Mucosa of descending colon (tissue), 3 donors: Measurements from ENCODE around the gene WFS1. TPM values are rescaled to one million over a fixed set of nuclear protein-coding genes. Genes with fewer than 3 reads are reported as not detected.

Experiments
- ATAC-seq: fragments of 200-7000 bp; cut with Tn5 transposase; one replicate; pipeline ENCODE4 v1.9.1; 2020; ENCODE audit warnings: mild to moderate bottlenecking, moderate library complexity
- DNase-seq, 3 donors: peaks; one replicate each; pipeline ENCODE4 v3.0.0-alpha.2; 2020
- H3K36me3 ChIP-seq: fragments of 200-600 bp; one replicate; pipeline ENCODE4 v1.8.0; 2021; ENCODE audit warnings: low read depth, mild to moderate bottlenecking
- H3K4me1 ChIP-seq: fragments of 200-600 bp; one replicate; pipeline ENCODE4 v1.8.0; 2021; ENCODE audit warnings: low read depth, mild to moderate bottlenecking
- H3K4me3 ChIP-seq: fragments of 200-600 bp; one replicate; pipeline ENCODE4 v1.8.0; 2021; ENCODE audit warnings: mild to moderate bottlenecking
- H3K9me3 ChIP-seq: fragments of 200-600 bp; one replicate; pipeline ENCODE4 v1.8.0; 2021; ENCODE audit warnings: mild to moderate bottlenecking
- intact Hi-C, 2 donors: fragments of 100-400 bp; cut with DNase I in 1 of 2; cut with micrococcal nuclease in 1 of 2; formaldehyde crosslinking; loops; one replicate each; pipeline versions ENCODE4 v1.11.0 to v1.11.1; 2022; cut with DNase I, micrococcal nuclease
- long read RNA-seq, 2 donors: library from polyadenylated mRNA; unstranded; transcript quantifications; one replicate each; pipeline ENCODE4 v2.0.0, GENCODE V29; 2019 to 2021
- total RNA-seq, 3 donors: library from RNA; stranded (reverse); fragmentation: NEBNext Ultra II Directional in 2 of 3; extraction: Animal tissue kit (Norgen Biotek cat#: 25700) in 2 of 3; gene quantifications; one replicate each; pipeline versions ENCODE4 v1.2.1 to v1.2.4, GENCODE V29; 2021 to 2023
- TF ChIP-seq, protein P1 (sequence below): fragments of 200-600 bp; IDR thresholded peaks from one replicate; pipeline ENCODE4 v1.8.0; 2022; ENCODE audit warnings: antibody characterized with exemption, mild to moderate bottlenecking
- donor health status: DM: no; HTN: no; CAD: no; lungs with moderate emphysema.
- donor health status: DM: no; HTN: no; CAD: no.
- donor health status: DM: no; HTN: yes; CAD: no.

The WFS1 gene
- total RNA-seq, result 10 to 100 TPM in 2 of 3 donors, 1 to 10 TPM in 1; 5.8 to 39.2 (median 14.9) TPM
- long read RNA-seq, donor 1, transcript WFS1-201 (8 exons, 3,640 nt), result major isoform, 41 of 84 reads
- long read RNA-seq, donor 1, transcript WFS1-202 (8 exons, 3,255 nt), result minor isoform, 10 of 84 reads
- long read RNA-seq, donor 1, transcript WFS1-206 (2 exons, 570 nt), result minor isoform, 6 of 84 reads
- long read RNA-seq, donor 1, partial matches to known transcripts, result 11 of 84 reads
- long read RNA-seq, donor 1, other reads (novel, unspliced or antisense), result 15 of 84 reads
- long read RNA-seq, donor 2, partial matches to known transcripts, result 0 of 2 reads
- long read RNA-seq, donor 2, other reads (novel, unspliced or antisense), result 0 of 2 reads

GRCh38 chr4:6269616-6270511 is at the start of gene WFS1:
Gene WFS1 (plus strand): TSS chr4:6269850. CDS start chr4:6277456, 7,606 bp downstream.
- DNase-seq (peak; percentile 98 to 100 (median 99)), ATAC-seq (peak; percentile 99)
- TF ChIP-seq, protein P1, sequence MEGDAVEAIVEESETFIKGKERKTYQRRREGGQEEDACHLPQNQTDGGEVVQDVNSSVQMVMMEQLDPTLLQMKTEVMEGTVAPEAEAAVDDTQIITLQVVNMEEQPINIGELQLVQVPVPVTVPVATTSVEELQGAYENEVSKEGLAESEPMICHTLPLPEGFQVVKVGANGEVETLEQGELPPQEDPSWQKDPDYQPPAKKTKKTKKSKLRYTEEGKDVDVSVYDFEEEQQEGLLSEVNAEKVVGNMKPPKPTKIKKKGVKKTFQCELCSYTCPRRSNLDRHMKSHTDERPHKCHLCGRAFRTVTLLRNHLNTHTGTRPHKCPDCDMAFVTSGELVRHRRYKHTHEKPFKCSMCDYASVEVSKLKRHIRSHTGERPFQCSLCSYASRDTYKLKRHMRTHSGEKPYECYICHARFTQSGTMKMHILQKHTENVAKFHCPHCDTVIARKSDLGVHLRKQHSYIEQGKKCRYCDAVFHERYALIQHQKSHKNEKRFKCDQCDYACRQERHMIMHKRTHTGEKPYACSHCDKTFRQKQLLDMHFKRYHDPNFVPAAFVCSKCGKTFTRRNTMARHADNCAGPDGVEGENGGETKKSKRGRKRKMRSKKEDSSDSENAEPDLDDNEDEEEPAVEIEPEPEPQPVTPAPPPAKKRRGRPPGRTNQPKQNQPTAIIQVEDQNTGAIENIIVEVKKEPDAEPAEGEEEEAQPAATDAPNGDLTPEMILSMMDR, result no peak
- Histone ChIP-seq H3K4me1 (peaks cover 6% of the 10 kb centered on the region), H3K4me3 (peak within 1 kb of the TSS; percentile 74), H3K36me3 (peaks cover 2% of the 10 kb centered on the region), H3K9me3 (no peaks in the 10 kb centered on the region)
- intact Hi-C loops, result no loop called here

DNA sequence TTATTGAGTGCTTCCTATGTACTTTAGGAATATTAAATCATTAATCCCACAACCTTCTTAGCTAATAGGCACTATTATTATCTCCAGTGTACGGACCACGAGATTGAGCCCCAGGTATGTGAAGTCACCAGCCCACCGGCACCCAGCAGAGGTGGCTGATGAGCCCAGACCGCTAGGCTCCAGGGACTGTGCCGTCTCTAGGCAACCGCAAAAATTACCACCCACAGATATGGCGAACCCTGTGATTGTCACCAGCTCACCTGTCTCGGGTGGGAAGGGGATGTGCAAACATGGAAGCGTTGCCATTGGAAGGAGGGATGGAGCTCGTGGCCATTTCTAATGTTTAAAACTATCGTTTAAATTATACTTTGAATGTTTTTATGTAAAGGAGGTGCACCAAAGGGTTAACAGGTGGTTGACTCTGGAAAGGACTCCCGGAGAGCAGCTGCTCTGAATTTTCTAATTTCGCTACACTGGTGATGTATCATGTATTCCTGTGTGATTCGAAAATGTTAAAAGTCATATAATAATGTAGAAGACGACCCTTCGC is 48.3 kb upstream of the WFS1 start:
- ATAC-seq (no peak), DNase-seq (no peak)
- no peaks in the 10 kb centered on the region for H3K4me1 ChIP-seq
- no peak overlapping the region for H3K4me3 ChIP-seq
- TF ChIP-seq, protein P1, result no peak
- peaks cover 3% of the 10 kb centered on the region for H3K9me3 ChIP-seq
- no peaks in the 10 kb centered on the region for H3K36me3 ChIP-seq
- intact Hi-C loops, result no loop called here

DNA sequence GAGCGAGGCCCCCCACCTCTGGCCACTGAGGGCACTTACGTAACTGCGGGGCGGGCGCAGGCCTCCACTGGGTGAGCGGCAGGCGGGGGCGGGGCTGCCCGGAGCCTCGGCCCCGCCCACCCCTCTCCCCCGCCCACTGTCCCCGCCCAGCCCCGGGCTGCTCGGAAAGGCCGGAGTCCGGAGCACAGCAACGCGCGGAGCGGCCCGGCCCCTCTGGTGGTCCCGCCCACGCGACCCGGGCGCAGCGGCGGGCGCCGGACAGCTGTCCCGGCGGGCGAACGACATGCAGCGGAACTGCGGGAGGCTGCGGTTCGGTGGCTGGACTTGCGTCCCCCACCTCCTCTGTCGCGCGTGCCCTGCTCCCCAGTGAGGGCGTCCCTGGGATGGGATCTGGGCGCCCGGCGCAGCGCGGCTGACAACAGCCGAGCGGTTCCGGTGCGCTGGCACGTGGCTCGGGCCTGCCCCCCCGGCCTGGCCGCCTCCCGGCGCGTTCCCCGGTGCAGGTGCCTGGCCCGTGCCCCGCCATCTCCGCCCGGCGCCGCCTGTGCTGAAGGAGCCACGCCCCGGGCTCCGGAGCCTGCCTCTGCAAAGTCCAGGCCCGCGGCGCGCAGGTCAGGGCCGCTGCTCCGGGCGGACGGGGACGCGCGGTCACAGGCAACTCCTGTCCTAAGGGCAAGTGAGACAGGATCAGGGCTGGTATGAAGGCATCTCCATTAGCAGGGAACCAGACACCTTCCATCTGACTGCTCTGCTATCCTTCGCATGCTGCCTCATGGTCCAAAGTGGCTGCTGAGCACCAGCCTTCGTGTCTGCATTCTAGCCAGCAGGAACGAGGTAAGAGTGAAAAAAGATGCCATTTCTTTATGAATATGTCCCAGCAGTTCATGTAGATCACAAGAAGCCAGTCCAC is 47.5 kb upstream of the WFS1 start:
- no peak overlapping the region for H3K4me3 ChIP-seq
- H3K9me3 ChIP-seq, result peaks cover 3% of the 10 kb centered on the region
- TF ChIP-seq, protein P1, result no peak
- intact Hi-C loops, result no loop called here
- ATAC-seq, result peak; percentile 59
- peak; percentile 31 to 40 (median 35) for DNase-seq
- H3K4me1 ChIP-seq, result no peaks in the 10 kb centered on the region
- no peaks in the 10 kb centered on the region for H3K36me3 ChIP-seq

GRCh38 chr4:6222761-6223292 is 46.8 kb upstream of the WFS1 start:
- H3K4me1 ChIP-seq, result no peaks in the 10 kb centered on the region
- H3K9me3 ChIP-seq, result peaks cover 3% of the 10 kb centered on the region
- DNase-seq (no peak), ATAC-seq (no peak)
- no peak overlapping the region for H3K4me3 ChIP-seq
- H3K36me3 ChIP-seq, result no peaks in the 10 kb centered on the region
- intact Hi-C loops, result no loop called here
- TF ChIP-seq, protein P1, result no peak

GRCh38 chr4:6224735-6225134 is 44.9 kb upstream of the WFS1 start:
- peaks cover 3% of the 10 kb centered on the region for H3K9me3 ChIP-seq
- H3K4me1 ChIP-seq, result no peaks in the 10 kb centered on the region
- ATAC-seq (no peak), DNase-seq (no peak)
- TF ChIP-seq, protein P1, result no peak
- no peak overlapping the region for H3K4me3 ChIP-seq
- intact Hi-C loops, result no loop called here
- H3K36me3 ChIP-seq, result no peaks in the 10 kb centered on the region
